Activated CD4-positive, CD25-positive, alpha-beta regulatory T cell treated with anti-CD3 and anti-CD28 coated beads, Interleukin-2, amount 50 U/mL, for 24 hours (primary cell): ENCODE data around the gene CANX.

Source experiments
- ATAC-seq, 2 donors: fragments of 150-1000 bp; cut with Tn5 transposase; one replicate each; pipeline ENCODE4 v1.10.0; 2021; ENCODE audit warnings: mild to moderate bottlenecking in 1 of 2, moderate library complexity in 1 of 2

Gene CANX

DNA sequence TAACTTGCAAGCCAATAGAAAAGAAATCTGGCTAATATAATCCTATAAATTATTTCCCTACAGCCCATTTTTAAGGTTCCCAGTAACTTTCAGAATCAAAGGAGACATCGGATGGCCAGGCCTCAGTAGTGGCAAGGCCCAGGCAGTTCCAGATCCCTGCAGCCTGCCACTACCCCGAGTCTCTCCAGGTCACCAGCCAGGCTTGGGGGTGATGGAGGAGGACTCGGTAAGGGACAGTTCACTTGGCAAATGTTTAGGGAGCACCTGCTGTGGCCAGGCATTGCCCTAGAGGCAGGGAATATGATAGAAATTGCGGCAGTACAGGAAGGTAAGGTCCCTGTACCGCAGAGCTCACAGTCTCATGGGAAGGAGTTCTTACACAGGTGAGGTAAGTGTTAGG lies 79.8 kb downstream of the CANX start:
- no peak for ATAC-seq

DNA sequence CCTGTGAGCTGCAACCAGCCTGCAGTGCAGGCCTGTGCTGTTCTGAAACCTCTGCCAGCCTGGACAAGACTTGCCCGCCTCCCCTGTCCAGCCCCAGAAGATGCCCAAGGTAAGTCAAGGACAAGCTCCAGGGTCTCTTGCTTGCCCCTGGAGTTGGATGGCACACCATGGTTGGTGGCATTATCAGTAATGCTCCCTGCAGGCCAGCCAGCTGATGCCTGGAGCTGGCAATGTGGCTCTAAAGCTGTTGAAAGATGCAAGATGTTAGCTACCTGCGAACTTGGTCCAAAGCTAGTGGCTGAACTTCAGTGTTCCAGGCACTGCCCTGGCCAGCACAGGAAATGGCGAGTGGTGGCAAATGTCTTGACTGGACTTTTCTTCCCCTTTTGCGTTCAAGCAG lies 81.1 kb downstream of the CANX start:
- ATAC-seq, result no peak

DNA sequence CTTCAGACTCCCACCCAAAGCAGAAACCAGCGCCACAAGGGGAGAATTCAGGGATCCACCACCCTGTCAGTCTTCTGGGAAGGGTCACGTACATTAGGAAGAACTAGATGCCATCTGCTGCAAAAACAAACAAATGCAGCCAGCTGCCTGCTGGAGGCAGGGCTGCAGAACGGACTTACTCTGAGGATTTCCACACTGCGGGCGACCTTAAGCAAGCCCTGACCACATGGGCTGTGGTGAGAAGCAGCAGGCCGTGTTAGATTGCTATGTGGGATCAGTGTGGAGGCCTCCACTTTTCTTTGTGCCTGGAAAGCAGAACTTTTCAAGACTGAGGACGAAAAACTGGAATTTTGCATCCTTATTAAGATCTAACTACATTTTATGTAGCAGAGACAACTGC lies 81.6 kb downstream of the CANX start:
- ATAC-seq, result no peak
